Mammary epithelial cell (primary cell): ENCODE results near the gene MICU1.

ENCODE experiments used
- CTCF ChIP-seq, 2 donors: IDR thresholded peaks in 1 of 2; conservative IDR thresholded peaks in 1 of 2; 2 replicates each; pipeline ENCODE4 v1.5.1; 2011 to 2012; ENCODE audit warnings: inconsistent platforms in 2 of 2, low read length in 2 of 2, mild to moderate bottlenecking in 2 of 2, control low read depth in 1 of 2, low read depth in 1 of 2; ENCODE audit not compliant: insufficient read depth in 1 of 2; ENCODE audit errors: extremely low read depth in 1 of 2
- EZH2 ChIP-seq: IDR thresholded peaks from 2 replicates; pipeline ENCODE4 v1.6.1; 2012; ENCODE audit warnings: low read length, inconsistent platforms, borderline replicate concordance

- TF ChIP-seq EZH2 (no peak), CTCF (conservative IDR thresholded peaks at IDR 0.05 in 1 of 2, IDR thresholded peaks at IDR 0.05 in 1 of 2; ENCODE audit: extremely low read depth in 1 of 2, insufficient read depth in 1 of 2, low read depth in 1 of 2, low read length in 2 of 2) (no peak)
These were observed 138.8 kb downstream of the MICU1 start for GRCh38 chr10:72487116-72487515.
